ENCODE results near the gene PSMA2.
A peak's percentile ranks its signal among the peaks of the same experiment; 100 is the strongest.

Gene PSMA2

GRCh38 chr7:42931834-42932651 is at the start of gene PSMA2, which contains the start of gene MRPL32:
Gene PSMA2 (minus strand): TSS chr7:42932174. CDS start chr7:42932158, 16 bp downstream.
Gene MRPL32 (plus strand): TSS chr7:42932376. CDS start chr7:42932387, 11 bp downstream.
- peak; percentile 98 for DNase-seq

GRCh38 chr7:42981601-42982000 is 49.6 kb upstream of the PSMA2 start:
- no peak for DNase-seq

GRCh38 chr7:42980514-42980913 is 48.5 kb upstream of the PSMA2 start:
- no peak for DNase-seq

GRCh38 chr7:42980084-42980483 is 48.1 kb upstream of the PSMA2 start:
- DNase-seq = no peak

GRCh38 chr7:42978496-42978895 is 46.5 kb upstream of the PSMA2 start:
- no peak for DNase-seq

GRCh38 chr7:42976371-42976770 is 44.4 kb upstream of the PSMA2 start:
- no peak for DNase-seq

GRCh38 chr7:42972699-42973500 is 40.9 kb upstream of the PSMA2 start:
- no peak for DNase-seq

- no peak for DNase-seq
Measured at GRCh38 chr7:42967391-42967790, 35.4 kb upstream of the PSMA2 start.

GRCh38 chr7:42964849-42965805 is 33.2 kb upstream of the PSMA2 start:
- DNase-seq = no peak

GRCh38 chr7:42964293-42964692 is 32.3 kb upstream of the PSMA2 start:
- DNase-seq = no peak

- DNase-seq = no peak
Measured at GRCh38 chr7:42961170-42961569, 29.2 kb upstream of the PSMA2 start.

GRCh38 chr7:42960762-42961161 is 28.8 kb upstream of the PSMA2 start:
- DNase-seq = no peak

- DNase-seq = no peak
Measured at GRCh38 chr7:42959549-42959948, 27.6 kb upstream of the PSMA2 start.

GRCh38 chr7:42956062-42956461 is 24.1 kb upstream of the PSMA2 start:
- no peak for DNase-seq

GRCh38 chr7:42953994-42954393 is 22.0 kb upstream of the PSMA2 start:
- DNase-seq = no peak

- DNase-seq = no peak
Measured at GRCh38 chr7:42952328-42952727, 20.4 kb upstream of the PSMA2 start.

- DNase-seq = no peak
Measured at GRCh38 chr7:42950417-42950816, 18.4 kb upstream of the PSMA2 start.

GRCh38 chr7:42947521-42947920 is 15.5 kb upstream of the PSMA2 start:
- no peak for DNase-seq

- DNase-seq = no peak
Measured at GRCh38 chr7:42946627-42946950, 14.6 kb upstream of the PSMA2 start.

- no peak for DNase-seq
Measured at GRCh38 chr7:42945821-42946626, 14.1 kb upstream of the PSMA2 start.

- peak; percentile 63 for DNase-seq
Measured at GRCh38 chr7:42940985-42941847, 9.2 kb upstream of the PSMA2 start.

All from NCI-H774 (cell line).